GM23338 (cell line): ENCODE data around the gene PGLYRP2. TPM values are rescaled to one million over a fixed set of nuclear protein-coding genes. Genes with fewer than 3 reads are reported as not detected.
A peak's percentile ranks its signal among the peaks of the same experiment; 100 is the strongest.

Source experiments
- ATAC-seq: fragments of 200-7000 bp; cut with Tn5 transposase; 3 replicates; pipeline ENCODE4 v1.9.1; 2020
- DNase-seq: peaks from one replicate; pipeline ENCODE4 v3.0.0-alpha.2; 2015; ENCODE audit warnings: low spot score
- H2AFZ ChIP-seq: fragments of 200-600 bp; sonication (generic); 2 replicates; pipeline ENCODE4 v1.8.0; 2016; ENCODE audit warnings: antibody characterized with exemption, mild to moderate bottlenecking, moderate library complexity
- H3F3A ChIP-seq: fragments of 200-600 bp; sonication (generic); replicated peaks from 2 replicates; pipeline ENCODE4 v1.8.0; 2017; ENCODE audit warnings: antibody characterized with exemption, mixed run types, low read depth
- H3K27ac ChIP-seq: fragments of 200-600 bp; sonication (generic); 2 replicates; pipeline ENCODE4 v1.6.1; 2016; ENCODE audit warnings: low read depth
- H3K27me3 ChIP-seq: fragments of 200-600 bp; sonication (generic); 2 replicates; pipeline ENCODE4 v1.8.0; 2016; ENCODE audit warnings: mild to moderate bottlenecking, mixed run types, moderate library complexity; ENCODE audit not compliant: insufficient read depth
- H3K36me3 ChIP-seq: fragments of 200-600 bp; sonication (generic); 2 replicates; pipeline ENCODE4 v1.8.0; 2016; ENCODE audit warnings: mild to moderate bottlenecking; ENCODE audit not compliant: insufficient read depth
- H3K4me1 ChIP-seq: fragments of 200-600 bp; sonication (generic); 2 replicates; pipeline ENCODE4 v1.8.0; 2016; ENCODE audit warnings: mild to moderate bottlenecking, moderate library complexity; ENCODE audit not compliant: insufficient read depth
- H3K4me2 ChIP-seq: fragments of 200-600 bp; sonication (generic); 2 replicates; pipeline ENCODE4 v1.7.1; 2017; ENCODE audit warnings: mixed run types
- H3K4me3 ChIP-seq: fragments of 200-600 bp; sonication (generic); 2 replicates; pipeline ENCODE4 v1.6.1; 2016; ENCODE audit warnings: mixed run types
- H3K79me2 ChIP-seq: fragments of 200-600 bp; sonication (generic); replicated peaks from 2 replicates; pipeline ENCODE4 v1.8.0; 2017; ENCODE audit warnings: mild to moderate bottlenecking; ENCODE audit not compliant: insufficient read depth
- H3K9me2 ChIP-seq: fragments of 200-600 bp; sonication (generic); 2 replicates; pipeline ENCODE4 v1.8.0; 2017; ENCODE audit not compliant: insufficient read depth
- H4K20me1 ChIP-seq: fragments of 200-600 bp; sonication (generic); replicated peaks from 2 replicates; pipeline ENCODE4 v1.8.0; 2017; ENCODE audit warnings: mild to moderate bottlenecking; ENCODE audit not compliant: insufficient read depth
- H3K27ac Mint-ChIP-seq: 2 replicates; pipeline ENCODE4 v1.8.0; 2020; ENCODE audit warnings: inconsistent platforms, mild to moderate bottlenecking, moderate library complexity, mixed read lengths
- H3K27me3 Mint-ChIP-seq: 3 replicates; pipeline ENCODE4 v1.8.0; 2022; ENCODE audit warnings: low read depth, mild to moderate bottlenecking, moderate library complexity, mixed read lengths, inconsistent platforms; ENCODE audit not compliant: insufficient read depth, poor library complexity
- H3K36me3 Mint-ChIP-seq: 3 replicates; pipeline ENCODE4 v1.8.0; 2021; ENCODE audit warnings: low read depth, mild to moderate bottlenecking, inconsistent platforms, moderate library complexity, mixed read lengths
- H3K4me1 Mint-ChIP-seq: 3 replicates; pipeline ENCODE4 v1.8.0; 2020; ENCODE audit warnings: mild to moderate bottlenecking, inconsistent platforms, mixed read lengths
- H3K4me3 Mint-ChIP-seq: 3 replicates; pipeline ENCODE4 v1.8.0; 2021; ENCODE audit warnings: moderate library complexity, mild to moderate bottlenecking, inconsistent platforms, mixed read lengths
- H3K9me3 Mint-ChIP-seq: 3 replicates; pipeline ENCODE4 v1.8.0; 2020; ENCODE audit warnings: moderate library complexity, mild to moderate bottlenecking, inconsistent platforms, mixed read lengths
- CREB1 ChIP-seq: fragments of 250-450 bp; sonication (Bioruptor Pico); IDR thresholded peaks from 2 replicates; pipeline ENCODE4 v1.5.0; 2020; ENCODE audit warnings: low read depth, mild to moderate bottlenecking, moderate library complexity
- ETS1 ChIP-seq: IDR thresholded peaks from 2 replicates; pipeline ENCODE4 v1.6.1; 2016; ENCODE audit warnings: antibody characterized with exemption
- EZH2 ChIP-seq: fragments of 200-600 bp; sonication (generic); IDR thresholded peaks from one replicate; pipeline ENCODE4 v1.8.0; 2017; ENCODE audit warnings: antibody characterized with exemption, mild to moderate bottlenecking, low read depth; ENCODE audit not compliant: unreplicated experiment
- EZH2phosphoT487 ChIP-seq: fragments of 200-600 bp; sonication (generic); IDR thresholded peaks from one replicate; pipeline ENCODE4 v1.8.1; 2018; ENCODE audit warnings: antibody characterized with exemption; ENCODE audit not compliant: unreplicated experiment
- JUNB ChIP-seq: IDR thresholded peaks from one replicate; pipeline ENCODE4 v1.6.1; 2016; ENCODE audit warnings: antibody characterized with exemption; ENCODE audit not compliant: unreplicated experiment
- POLR2AphosphoS5 ChIP-seq: IDR thresholded peaks from 2 replicates; pipeline ENCODE4 v1.6.1; 2016; ENCODE audit warnings: antibody characterized with exemption, low read depth
- STAT1 ChIP-seq: IDR thresholded peaks from one replicate; pipeline ENCODE4 v1.6.1; 2016; ENCODE audit warnings: antibody characterized with exemption; ENCODE audit not compliant: unreplicated experiment
- ZNF114 ChIP-seq: fragments of 250-450 bp; sonication (Bioruptor Pico); IDR thresholded peaks from 2 replicates; pipeline ENCODE4 v1.5.0; 2020; ENCODE audit warnings: mild to moderate bottlenecking, moderate library complexity
- ZNF331 ChIP-seq: fragments of 250-450 bp; sonication (Bioruptor Pico); IDR thresholded peaks from 2 replicates; pipeline ENCODE4 v1.5.0; 2020; ENCODE audit warnings: low read depth, mild to moderate bottlenecking, moderate library complexity
- ZNF462 ChIP-seq: fragments of 250-450 bp; sonication (Bioruptor Pico); IDR thresholded peaks from 2 replicates; pipeline ENCODE4 v1.5.0; 2020; ENCODE audit warnings: mild to moderate bottlenecking, moderate library complexity
- polyA plus RNA-seq: library from polyadenylated mRNA; unstranded; fragments of >200 nt; fragmentation: Nextera tagmentation; extraction: Ambion mirVana; gene quantifications from 2 replicates; pipeline ENCODE4 v1.2.1, GENCODE V29; 2016
- total RNA-seq: library from RNA; depleted of rRNA; stranded (reverse); fragments of >200 nt; shearing (Covaris generic); gene quantifications from 2 replicates; pipeline ENCODE4 v1.2.3, GENCODE V29; 2014
- TF ChIP-seq, protein P1 (sequence below), 2 experiments: fragments of 200-600 bp in 1 of 2; sonication (generic) in 1 of 2; conservative IDR thresholded peaks; 2 replicates each; pipeline versions ENCODE4 v1.5.1 to v1.6.1; 2016 to 2017; ENCODE audit warnings: antibody characterized with exemption in 2 of 2, low read depth in 2 of 2, mild to moderate bottlenecking in 2 of 2, moderate library complexity in 1 of 2

PGLYRP2 gene
- total and polyA plus RNA-seq, 2 experiments from 2014 or later = not detected

DNA sequence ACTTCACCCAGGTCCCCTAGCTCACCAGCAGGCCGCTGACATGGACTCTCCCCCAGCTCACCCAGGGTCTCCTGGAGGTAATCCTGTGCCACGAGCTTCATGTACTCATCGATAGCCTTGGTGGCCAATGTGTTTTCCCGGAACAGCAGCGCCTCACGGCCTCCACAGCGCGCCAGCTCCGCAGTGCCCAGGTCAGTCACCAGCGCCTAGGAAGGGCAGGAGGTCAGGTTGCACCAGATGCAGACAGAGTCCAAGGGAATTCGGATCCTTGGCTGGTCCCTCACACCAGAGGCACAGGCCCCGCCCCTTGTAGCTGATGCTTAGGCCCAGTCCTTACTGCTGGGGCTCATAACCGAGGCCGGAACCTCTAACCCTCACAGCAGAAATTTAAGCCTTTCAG is 22.9 kb downstream of the PGLYRP2 start (continued):
- TF ChIP-seq ZNF462 (CRISPR knock-in tag) (no peak), ETS1 (no peak), EZH2phosphoT487 (no peak), JUNB (no peak), STAT1 (no peak), EZH2 (no peak), CREB1 (CRISPR knock-in tag) (no peak), POLR2AphosphoS5 (no peak)

GRCh38 chr19:15455996-15456395 is 23.3 kb downstream of the PGLYRP2 start:
- ATAC-seq = no peak
- H3K27ac ChIP-seq = no peak overlapping the region
- peaks cover 77% of the 10 kb centered on the region for H3K27me3 ChIP-seq
- peaks cover 13% of the 10 kb centered on the region; the same call in 1 of the 3 replicates for H3K4me1 Mint-ChIP-seq
- H4K20me1 ChIP-seq = no peaks in the 10 kb centered on the region
- H3K4me2 ChIP-seq = peak overlapping the region; percentile 82
- H3K4me3 ChIP-seq = peak overlapping the region; percentile 68; the same call in 1 of the 2 replicates
- no peaks in the 10 kb centered on the region for H3K36me3 ChIP-seq
- no peak for DNase-seq
- no peaks in the 10 kb centered on the region; the same call in 2 of the 3 replicates for H3K36me3 Mint-ChIP-seq
- H3K27ac Mint-ChIP-seq = no peak overlapping the region
- peaks cover 4% of the 10 kb centered on the region; the same call in 2 of the 3 replicates for H3K9me3 Mint-ChIP-seq
- peaks cover 15% of the 10 kb centered on the region for H3K4me1 ChIP-seq
- H3K27me3 Mint-ChIP-seq = peaks cover 67% of the 10 kb centered on the region
- H3K4me3 Mint-ChIP-seq = peak overlapping the region; percentile 58; the same call in 1 of the 3 replicates
- 0 out of 2 replicates have a peak, but pooled peaks cover 13% of the 10 kb centered on the region for H3F3A ChIP-seq
- H2AFZ ChIP-seq = peak overlapping the region; percentile 88; the same call in 1 of the 2 replicates
- H3K79me2 ChIP-seq = no peaks in the 10 kb centered on the region
- H3K9me2 ChIP-seq = peaks cover under 1% of the 10 kb centered on the region; the same call in 1 of the 2 replicates
- no peak for TF ChIP-seq ZNF114 (CRISPR knock-in tag)
- no peak for TF ChIP-seq CREB1 (CRISPR knock-in tag)
- TF ChIP-seq ZNF331 (CRISPR knock-in tag) = no peak
- no peak for TF ChIP-seq ETS1
- no peak for TF ChIP-seq STAT1
- TF ChIP-seq, protein P1, sequence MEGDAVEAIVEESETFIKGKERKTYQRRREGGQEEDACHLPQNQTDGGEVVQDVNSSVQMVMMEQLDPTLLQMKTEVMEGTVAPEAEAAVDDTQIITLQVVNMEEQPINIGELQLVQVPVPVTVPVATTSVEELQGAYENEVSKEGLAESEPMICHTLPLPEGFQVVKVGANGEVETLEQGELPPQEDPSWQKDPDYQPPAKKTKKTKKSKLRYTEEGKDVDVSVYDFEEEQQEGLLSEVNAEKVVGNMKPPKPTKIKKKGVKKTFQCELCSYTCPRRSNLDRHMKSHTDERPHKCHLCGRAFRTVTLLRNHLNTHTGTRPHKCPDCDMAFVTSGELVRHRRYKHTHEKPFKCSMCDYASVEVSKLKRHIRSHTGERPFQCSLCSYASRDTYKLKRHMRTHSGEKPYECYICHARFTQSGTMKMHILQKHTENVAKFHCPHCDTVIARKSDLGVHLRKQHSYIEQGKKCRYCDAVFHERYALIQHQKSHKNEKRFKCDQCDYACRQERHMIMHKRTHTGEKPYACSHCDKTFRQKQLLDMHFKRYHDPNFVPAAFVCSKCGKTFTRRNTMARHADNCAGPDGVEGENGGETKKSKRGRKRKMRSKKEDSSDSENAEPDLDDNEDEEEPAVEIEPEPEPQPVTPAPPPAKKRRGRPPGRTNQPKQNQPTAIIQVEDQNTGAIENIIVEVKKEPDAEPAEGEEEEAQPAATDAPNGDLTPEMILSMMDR (conservative IDR thresholded peaks at IDR 0.05; ENCODE audit: low read depth in 2 of 2) = no peak
